Hepatocyte (in vitro differentiated cells): ENCODE data around the gene TUT7.

ENCODE experiments used
- CTCF ChIP-seq: fragments of 200-600 bp; sonication (generic); IDR thresholded peaks from 2 replicates; pipeline ENCODE4 v1.5.1; 2016; ENCODE audit warnings: antibody characterized with exemption, mild to moderate bottlenecking; ENCODE audit not compliant: poor library complexity
- EZH2 ChIP-seq: fragments of 200-600 bp; sonication (generic); IDR thresholded peaks from 2 replicates; pipeline ENCODE4 v1.6.1; 2016; ENCODE audit warnings: antibody characterized with exemption, mild to moderate bottlenecking, borderline replicate concordance
- EZH2phosphoT487 ChIP-seq: fragments of 200-600 bp; sonication (generic); IDR thresholded peaks from one replicate; pipeline ENCODE4 v1.6.1; 2018; ENCODE audit warnings: antibody characterized with exemption, mild to moderate bottlenecking, low read depth, moderate library complexity; ENCODE audit not compliant: unreplicated experiment, severe bottlenecking

GRCh38 chr9:86340356-86341006, 13.7 kb downstream of the TUT7 start:
- TF ChIP-seq CTCF (no peak), EZH2 (no peak), EZH2phosphoT487 (no peak)
